ENCODE measurements around the gene XCL2. TPM values are rescaled to one million over a fixed set of nuclear protein-coding genes. Genes with fewer than 3 reads are reported as not detected.
"Not testable (repeated sequence)": the region's sequence is repeated elsewhere in the genome, so short reads cannot be mapped to it uniquely, and the experiment has no call there.

The XCL2 gene
- not detected in 2 replicates for total RNA-seq (ENCODE audit: low replicate concordance)
- long read RNA-seq, result 0 reads

- not testable (repeated sequence) for H3K27ac Mint-ChIP-seq; H3K36me3 Mint-ChIP-seq; H3K27me3 Mint-ChIP-seq; H3K9me3 Mint-ChIP-seq; H3K4me3 Mint-ChIP-seq; DNase-seq (ENCODE audit: extremely low spot score, unreplicated experiment); H3K4me1 Mint-ChIP-seq (ENCODE audit: unreplicated experiment)
These were observed at the start of gene XCL2 for GRCh38 chr1:168543840-168544498. Gene XCL2 (minus strand): TSS chr1:168543997. CDS start chr1:168543964, 33 bp downstream.

- H3K27me3 Mint-ChIP-seq, result peaks cover 4% of the 10 kb centered on the region
- no peak for TF ChIP-seq CTCF (conservative IDR thresholded peaks at IDR 0.05)
- H3K9me3 Mint-ChIP-seq, result no peaks in the 10 kb centered on the region
- no peak for DNase-seq (ENCODE audit: extremely low spot score, unreplicated experiment)
- H3K4me3 Mint-ChIP-seq, result no peak overlapping the region
- no peak overlapping the region for H3K27ac Mint-ChIP-seq
- H3K4me1 Mint-ChIP-seq (ENCODE audit: unreplicated experiment), result no peaks in the 10 kb centered on the region
- no peaks in the 10 kb centered on the region for H3K36me3 Mint-ChIP-seq
These were observed 47.9 kb upstream of the XCL2 start for GRCh38 chr1:168591641-168592250.

- Mint-ChIP-seq H3K4me1 (ENCODE audit: unreplicated experiment) (no peaks in the 10 kb centered on the region), H3K9me3 (no peaks in the 10 kb centered on the region)
These were observed 47.3 kb upstream of the XCL2 start for GRCh38 chr1:168591066-168591465.

GRCh38 chr1:168589167-168589566 is 45.4 kb upstream of the XCL2 start:
- TF ChIP-seq CTCF (conservative IDR thresholded peaks at IDR 0.05), result no peak
- Mint-ChIP-seq H3K4me3 (no peak overlapping the region), H3K27ac (no peak overlapping the region), H3K36me3 (no peaks in the 10 kb centered on the region), H3K27me3 (peaks cover 4% of the 10 kb centered on the region), H3K4me1 (ENCODE audit: unreplicated experiment) (no peaks in the 10 kb centered on the region), H3K9me3 (peaks cover 8% of the 10 kb centered on the region)
- no peak for DNase-seq (ENCODE audit: extremely low spot score, unreplicated experiment)

More at GRCh38 chr1:168591066-168591465, 47.3 kb upstream of the XCL2 start:
- Mint-ChIP-seq H3K36me3 (no peaks in the 10 kb centered on the region), H3K27ac (no peak overlapping the region), H3K27me3 (peaks cover 4% of the 10 kb centered on the region), H3K4me3 (no peak overlapping the region)
- no peak for DNase-seq (ENCODE audit: extremely low spot score, unreplicated experiment)
- TF ChIP-seq CTCF (conservative IDR thresholded peaks at IDR 0.05), result no peak

GRCh38 chr1:168585937-168586336 is 42.1 kb upstream of the XCL2 start:
- no peak overlapping the region for H3K4me3 Mint-ChIP-seq
- peaks cover 10% of the 10 kb centered on the region for H3K4me1 Mint-ChIP-seq (ENCODE audit: unreplicated experiment)
- H3K27me3 Mint-ChIP-seq, result no peaks in the 10 kb centered on the region
- TF ChIP-seq CTCF (conservative IDR thresholded peaks at IDR 0.05), result no peak
- H3K27ac Mint-ChIP-seq, result no peak overlapping the region
- peaks cover 8% of the 10 kb centered on the region for H3K9me3 Mint-ChIP-seq
- DNase-seq (ENCODE audit: extremely low spot score, unreplicated experiment), result no peak
- H3K36me3 Mint-ChIP-seq, result no peaks in the 10 kb centered on the region

- Mint-ChIP-seq H3K36me3 (no peaks in the 10 kb centered on the region), H3K4me1 (ENCODE audit: unreplicated experiment) (peaks cover 10% of the 10 kb centered on the region), H3K4me3 (no peak overlapping the region), H3K9me3 (peaks cover 8% of the 10 kb centered on the region), H3K27ac (no peak overlapping the region), H3K27me3 (no peaks in the 10 kb centered on the region)
- DNase-seq (ENCODE audit: extremely low spot score, unreplicated experiment), result no peak
- no peak for TF ChIP-seq CTCF (conservative IDR thresholded peaks at IDR 0.05)
These were observed 41.4 kb upstream of the XCL2 start for GRCh38 chr1:168585191-168585590.
